Heart left ventricle (tissue), 13 donors: ENCODE results near the gene TMEM40.

Source experiments
- CTCF ChIP-seq, 12 donors: fragments of 200-600 bp; sonication (generic) in 4 of 12; IDR thresholded peaks; one replicate each; pipeline versions ENCODE4 v1.5.0 to v1.8.0; 2018 to 2022; ENCODE audit warnings: antibody characterized with exemption in 12 of 12, mild to moderate bottlenecking in 5 of 12
- POLR2A ChIP-seq, 2 donors: fragments of 450-650 bp; IDR thresholded peaks; one replicate each; pipeline ENCODE4 v1.6.1; 2017; ENCODE audit warnings: antibody characterized with exemption in 2 of 2, mild to moderate bottlenecking in 2 of 2, moderate library complexity in 2 of 2
- donor health status: ischemic (EF 13 %, LVEDD 7.1; RV severe dilation, severe dysfunction).
- donor health status: DM: no; HTN: yes; CAD: no.
- donor health status: DM: no; HTN: no; CAD: no.
- donor health status: ischemic (EF 25% LVEDD 6.9; RV normal size, moderate dysfunction).
- donor health status: ischemic (EF 25% LVEDD 5.7; RV mildly dilated, moderate dysfunction).
- donor health status: ischemic (EF 35%, LVEDD 5.7; RV mildly dilated, moderate dysfunction).
- donor health status: nonischemic (EF 11% LVEDD 7.7; RV severe dilation, severe dysfunction).
- donor health status: DM: yes; HTN: yes; CAD: no.
- donor health status: PGD.
- donor health status: ischemic (EF 29% LVEDD 5.4; RV normal size, mild dysfunction).
- donor health status: nonischemic (EF 23%, LVEDD 6.1; RV moderate dilation, normal function).

GRCh38 chr3:12753275-12754028, 5.6 kb downstream of the TMEM40 start:
- TF ChIP-seq CTCF (IDR thresholded peaks at IDR 0.05) (no peak), POLR2A (IDR thresholded peaks at IDR 0.05) (no peak)
